ENCODE data around the gene HOXC5. TPM values are rescaled to one million over a fixed set of nuclear protein-coding genes. Genes with fewer than 3 reads are reported as not detected.
A peak's percentile ranks its signal among the peaks of the same experiment; 100 is the strongest.

HOXC5 gene
- total RNA-seq (2022) = 0.20 TPM in 1 of 2 replicates, not detected in the other
- percentile 15 among the genes with signal in this experiment for Bru-seq, nascent RNA
- BruChase-seq, experiment 1, labeled RNA remaining after a 6-hour chase = not detected
- BruChase-seq, experiment 2, labeled RNA remaining after a 2-hour chase = percentile 25 among the genes with signal in this experiment
- long read RNA-seq, partial matches to known transcripts = 0 of 1 reads
- long read RNA-seq, other reads (novel, unspliced or antisense) = 0 of 1 reads

- BruUV-seq (replicated peaks) = no TSS peak
- Mint-ChIP-seq H3K27me3 (ENCODE audit: unreplicated experiment) (peaks cover 99% of the 10 kb centered on the region), H3K4me1 (ENCODE audit: low read depth, unreplicated experiment) (peaks cover 14% of the 10 kb centered on the region), H3K36me3 (ENCODE audit: insufficient read depth, unreplicated experiment) (peaks cover 18% of the 10 kb centered on the region), H3K4me3 (ENCODE audit: low read depth, unreplicated experiment) (peak within 1 kb of the TSS; percentile 83), H3K9me3 (ENCODE audit: low read depth, unreplicated experiment) (no peaks in the 10 kb centered on the region), H3K27ac (ENCODE audit: unreplicated experiment) (no peak within 1 kb of the TSS)
- CTCF ChIA-PET = interaction anchor here (0.5 to 2.2 kb wide), 24 partner anchors 9 to 358 kb away, joined by 3 to 59 read pairs (median 5); partner anchors contain the start of genes HOXC8 and SMUG1
- TF ChIP-seq, protein P1, sequence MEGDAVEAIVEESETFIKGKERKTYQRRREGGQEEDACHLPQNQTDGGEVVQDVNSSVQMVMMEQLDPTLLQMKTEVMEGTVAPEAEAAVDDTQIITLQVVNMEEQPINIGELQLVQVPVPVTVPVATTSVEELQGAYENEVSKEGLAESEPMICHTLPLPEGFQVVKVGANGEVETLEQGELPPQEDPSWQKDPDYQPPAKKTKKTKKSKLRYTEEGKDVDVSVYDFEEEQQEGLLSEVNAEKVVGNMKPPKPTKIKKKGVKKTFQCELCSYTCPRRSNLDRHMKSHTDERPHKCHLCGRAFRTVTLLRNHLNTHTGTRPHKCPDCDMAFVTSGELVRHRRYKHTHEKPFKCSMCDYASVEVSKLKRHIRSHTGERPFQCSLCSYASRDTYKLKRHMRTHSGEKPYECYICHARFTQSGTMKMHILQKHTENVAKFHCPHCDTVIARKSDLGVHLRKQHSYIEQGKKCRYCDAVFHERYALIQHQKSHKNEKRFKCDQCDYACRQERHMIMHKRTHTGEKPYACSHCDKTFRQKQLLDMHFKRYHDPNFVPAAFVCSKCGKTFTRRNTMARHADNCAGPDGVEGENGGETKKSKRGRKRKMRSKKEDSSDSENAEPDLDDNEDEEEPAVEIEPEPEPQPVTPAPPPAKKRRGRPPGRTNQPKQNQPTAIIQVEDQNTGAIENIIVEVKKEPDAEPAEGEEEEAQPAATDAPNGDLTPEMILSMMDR (IDR thresholded peaks at IDR 0.05; ENCODE audit: unreplicated experiment) = peak; percentile 97
- peak; percentile 84 for DNase-seq
- intact Hi-C loops (cut with micrococcal nuclease; ENCODE audit: unreplicated experiment) = loop anchor here (1.0 kb wide), 2 partner anchors 103 to 159 kb away; no protein-coding TSS in a partner anchor
Observed at GRCh38 chr12:54032627-54033100, at the start of gene HOXC5. TSS of gene HOXC5 (plus strand) at chr12:54033050. CDS start at chr12:54033123, 73 bp downstream.

- Mint-ChIP-seq H3K36me3 (ENCODE audit: insufficient read depth, unreplicated experiment) (peaks cover 28% of the 10 kb centered on the region), H3K9me3 (ENCODE audit: low read depth, unreplicated experiment) (no peaks in the 10 kb centered on the region), H3K27me3 (ENCODE audit: unreplicated experiment) (peaks cover 97% of the 10 kb centered on the region), H3K4me1 (ENCODE audit: low read depth, unreplicated experiment) (peaks cover 5% of the 10 kb centered on the region), H3K4me3 (ENCODE audit: low read depth, unreplicated experiment) (no peak overlapping the region), H3K27ac (ENCODE audit: unreplicated experiment) (no peak overlapping the region)
- TF ChIP-seq, protein P1 (IDR thresholded peaks at IDR 0.05; ENCODE audit: unreplicated experiment) = no peak
- no peak for DNase-seq
- intact Hi-C loops (cut with micrococcal nuclease; ENCODE audit: unreplicated experiment) = no loop called here
- CTCF ChIA-PET = no interaction called here
- BruUV-seq (replicated peaks) = no TSS peak
Observed at GRCh38 chr12:53983568-53983949, 49.3 kb upstream of the HOXC5 start.

GRCh38 chr12:53983950-53984572 lies 48.8 kb upstream of the HOXC5 start:
- Mint-ChIP-seq H3K4me1 (ENCODE audit: low read depth, unreplicated experiment) (peaks cover 6% of the 10 kb centered on the region), H3K27me3 (ENCODE audit: unreplicated experiment) (peaks cover 100% of the 10 kb centered on the region), H3K36me3 (ENCODE audit: insufficient read depth, unreplicated experiment) (peaks cover 28% of the 10 kb centered on the region), H3K27ac (ENCODE audit: unreplicated experiment) (no peak overlapping the region), H3K4me3 (ENCODE audit: low read depth, unreplicated experiment) (no peak overlapping the region), H3K9me3 (ENCODE audit: low read depth, unreplicated experiment) (no peaks in the 10 kb centered on the region)
- TF ChIP-seq, protein P1 (IDR thresholded peaks at IDR 0.05; ENCODE audit: unreplicated experiment) = no peak
- DNase-seq = no peak
- intact Hi-C loops (cut with micrococcal nuclease; ENCODE audit: unreplicated experiment) = no loop called here
- CTCF ChIA-PET = interaction anchor here (1.6 kb wide), 1 partner anchor 241 kb away, joined by 3 read pairs; no protein-coding TSS in a partner anchor
- BruUV-seq (replicated peaks) = no TSS peak

DNA sequence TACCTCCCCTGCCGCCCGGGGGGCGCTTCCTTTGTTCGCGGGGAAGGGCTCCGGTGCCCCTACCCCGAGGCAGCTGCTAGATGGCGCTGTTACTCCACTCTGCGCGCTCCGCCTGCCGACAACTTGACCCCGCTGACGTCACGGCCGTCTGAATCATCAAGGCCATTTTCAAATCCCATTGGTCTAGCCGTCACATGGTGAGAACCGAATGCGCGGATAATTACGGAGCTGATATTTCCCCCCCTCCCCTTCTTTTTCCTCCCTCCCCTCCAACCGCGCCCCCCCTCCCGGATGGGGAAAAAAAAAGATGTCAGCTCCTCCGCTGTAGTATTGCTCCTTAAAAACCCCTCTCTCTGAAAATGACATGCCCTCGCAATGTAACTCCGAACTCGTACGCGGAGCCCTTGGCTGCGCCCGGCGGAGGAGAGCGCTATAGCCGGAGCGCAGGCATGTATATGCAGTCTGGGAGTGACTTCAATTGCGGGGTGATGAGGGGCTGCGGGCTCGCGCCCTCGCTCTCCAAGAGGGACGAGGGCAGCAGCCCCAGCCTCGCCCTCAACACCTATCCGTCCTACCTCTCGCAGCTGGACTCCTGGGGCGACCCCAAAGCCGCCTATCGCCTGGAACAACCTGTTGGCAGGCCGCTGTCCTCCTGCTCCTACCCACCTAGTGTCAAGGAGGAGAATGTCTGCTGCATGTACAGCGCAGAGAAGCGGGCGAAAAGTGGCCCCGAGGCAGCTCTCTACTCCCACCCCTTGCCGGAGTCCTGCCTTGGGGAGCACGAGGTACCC lies 47.8 kb upstream of the HOXC5 start, which contains the start of gene HOXC10:
TSS of gene HOXC10 (plus strand) at position 246 of the 791 bp plus-strand sequence. CDS start at position 360, 114 bp downstream.
- H3K4me1 Mint-ChIP-seq (ENCODE audit: low read depth, unreplicated experiment) = peaks cover 16% of the 10 kb centered on the region
- H3K27ac Mint-ChIP-seq (ENCODE audit: unreplicated experiment) = peak within 1 kb of the TSS; percentile 65
- TF ChIP-seq, protein P1 (IDR thresholded peaks at IDR 0.05; ENCODE audit: unreplicated experiment) = peak; percentile 72
- peak; percentile 92 for DNase-seq
- peaks cover 100% of the 10 kb centered on the region for H3K27me3 Mint-ChIP-seq (ENCODE audit: unreplicated experiment)
- no TSS peak for BruUV-seq (replicated peaks)
- no peaks in the 10 kb centered on the region for H3K9me3 Mint-ChIP-seq (ENCODE audit: low read depth, unreplicated experiment)
- H3K4me3 Mint-ChIP-seq (ENCODE audit: low read depth, unreplicated experiment) = peak within 1 kb of the TSS; percentile 59
- intact Hi-C loops (cut with micrococcal nuclease; ENCODE audit: unreplicated experiment) = no loop called here
- CTCF ChIA-PET = interaction anchor here (0.7 to 2.1 kb wide), 11 partner anchors 9 to 242 kb away, joined by 3 to 9 read pairs (median 3); partner anchors contain the start of gene HOXC6
- H3K36me3 Mint-ChIP-seq (ENCODE audit: insufficient read depth, unreplicated experiment) = peaks cover 28% of the 10 kb centered on the region
